GM19193 (cell line): ENCODE data around the gene NPDC1.

ENCODE experiments used
- POLR2A ChIP-seq: IDR thresholded peaks from 4 replicates; pipeline ENCODE4 v1.6.1; 2011; ENCODE audit not compliant: insufficient read depth, insufficient read length; ENCODE audit errors: extremely low read depth

The NPDC1 gene

DNA sequence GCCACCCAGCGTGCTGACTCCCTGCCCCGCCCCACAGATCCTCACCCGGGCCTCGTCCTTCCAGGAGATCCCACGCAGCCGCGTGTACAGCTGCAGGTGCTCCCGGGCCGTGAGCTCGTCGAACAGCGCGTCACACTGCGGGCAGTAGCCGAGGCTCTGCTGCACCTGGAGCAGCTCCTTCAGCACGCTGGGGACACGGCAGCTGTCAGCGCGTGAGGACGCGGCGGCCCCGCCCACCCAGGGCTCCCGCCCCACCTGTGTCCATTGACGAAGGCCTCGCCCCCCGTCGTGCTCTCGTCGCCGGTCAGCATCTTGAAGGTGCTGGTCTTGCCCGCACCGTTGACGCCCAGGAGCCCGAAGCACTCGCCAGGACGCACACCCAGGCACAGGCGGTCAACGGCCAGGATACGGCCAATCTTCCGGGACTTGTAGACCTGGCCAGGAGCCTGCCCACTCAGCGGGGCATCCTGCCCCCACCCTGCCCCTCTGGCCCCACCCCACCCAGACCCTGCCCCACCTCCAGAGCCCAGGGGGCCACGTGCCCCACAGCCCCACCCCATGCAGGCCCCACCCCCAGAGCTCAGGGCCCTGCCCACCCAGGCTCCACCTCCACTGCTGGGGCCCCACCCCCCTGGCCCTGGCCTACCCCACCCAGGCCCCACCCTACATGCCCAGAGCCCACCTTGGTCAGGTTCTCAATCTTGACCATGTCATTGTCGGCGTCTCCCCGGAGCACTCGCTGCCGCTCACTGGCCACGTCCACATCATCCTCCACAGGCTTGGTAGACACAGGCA lies 35.8 kb downstream of the NPDC1 start:
- no peak for TF ChIP-seq POLR2A

DNA sequence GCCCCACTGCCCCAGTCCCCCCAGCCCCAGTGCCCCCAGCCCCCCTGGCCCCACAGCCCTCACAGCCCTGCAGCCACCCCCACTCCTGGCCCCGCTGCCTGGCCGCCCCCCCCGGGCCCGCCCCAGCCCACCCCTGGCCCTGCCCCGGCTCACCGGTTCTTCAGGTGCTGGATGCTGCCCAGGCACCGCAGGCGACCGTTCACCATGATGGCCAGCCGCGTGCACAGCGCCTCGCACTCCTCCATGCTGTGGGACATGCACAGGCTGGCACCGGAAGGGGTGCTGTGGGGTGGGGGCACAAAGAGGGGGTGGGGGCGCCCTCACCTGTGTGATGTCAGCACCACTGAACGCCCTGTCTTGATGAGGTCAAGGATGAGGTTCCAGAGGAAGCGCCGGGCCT lies 36.8 kb downstream of the NPDC1 start:
- TF ChIP-seq POLR2A = no peak

GRCh38 chr9:137008312-137008711 lies 37.7 kb downstream of the NPDC1 start:
- TF ChIP-seq POLR2A = no peak

DNA sequence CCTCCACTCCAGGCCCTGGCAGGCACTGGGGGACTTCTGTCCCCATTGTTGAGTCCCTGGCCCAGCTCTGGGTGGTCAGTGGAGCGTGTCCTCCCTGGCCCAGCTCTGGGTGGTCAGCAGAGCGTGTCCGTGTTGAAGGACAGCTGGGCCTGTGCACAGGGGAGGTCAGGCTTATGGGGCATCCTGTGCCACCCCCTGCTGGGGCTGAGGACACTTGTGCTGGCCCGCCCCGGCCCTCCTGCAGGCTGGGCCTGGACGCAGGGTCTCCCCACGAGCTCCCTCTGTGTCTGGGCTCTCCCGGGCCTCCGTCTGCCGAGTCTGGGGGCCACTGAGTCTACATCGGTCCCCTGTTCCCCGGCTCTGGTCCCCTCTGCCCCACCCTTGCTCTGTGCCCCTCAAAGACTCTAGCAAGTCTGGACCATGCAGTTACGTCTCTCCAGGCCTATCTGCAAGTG lies 38.1 kb downstream of the NPDC1 start:
- TF ChIP-seq POLR2A = no peak

DNA sequence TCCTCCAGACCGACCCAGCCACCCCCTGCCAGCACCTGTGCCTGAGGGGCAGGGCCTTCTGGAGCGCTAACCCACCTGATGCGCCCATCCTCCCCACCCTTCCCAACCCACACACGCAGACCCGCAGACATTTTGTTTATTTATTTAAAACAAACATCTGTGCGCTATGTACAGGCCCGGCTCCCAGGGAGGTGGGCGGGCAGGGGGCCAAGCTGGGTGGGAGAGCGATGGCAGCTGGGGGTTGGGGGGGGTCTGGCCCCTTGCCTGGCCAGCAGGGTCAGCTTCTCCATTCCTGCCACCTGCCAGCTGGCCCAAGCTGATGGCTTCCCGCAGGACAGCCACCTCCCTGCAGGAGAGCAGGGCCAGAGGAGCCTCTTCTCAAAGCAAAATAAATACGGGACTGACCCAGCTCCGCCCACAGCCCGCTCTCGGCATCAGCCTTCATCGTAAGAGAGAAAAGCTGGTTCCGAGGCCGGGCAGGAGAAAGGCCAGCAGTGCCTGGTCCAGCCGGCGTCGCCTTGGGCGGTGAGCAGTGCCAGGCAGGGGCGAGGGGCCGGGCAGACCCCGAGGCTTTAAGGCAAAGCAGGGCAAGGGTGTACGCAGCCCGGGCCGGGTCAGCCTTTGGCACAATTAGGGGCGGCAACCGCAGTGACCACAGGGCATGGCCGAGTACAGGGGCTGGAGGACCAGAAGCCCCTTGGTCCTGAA lies 38.7 kb downstream of the NPDC1 start:
- TF ChIP-seq POLR2A = no peak

GRCh38 chr9:137006116-137007003 lies 39.6 kb downstream of the NPDC1 start:
- TF ChIP-seq POLR2A = no peak

DNA sequence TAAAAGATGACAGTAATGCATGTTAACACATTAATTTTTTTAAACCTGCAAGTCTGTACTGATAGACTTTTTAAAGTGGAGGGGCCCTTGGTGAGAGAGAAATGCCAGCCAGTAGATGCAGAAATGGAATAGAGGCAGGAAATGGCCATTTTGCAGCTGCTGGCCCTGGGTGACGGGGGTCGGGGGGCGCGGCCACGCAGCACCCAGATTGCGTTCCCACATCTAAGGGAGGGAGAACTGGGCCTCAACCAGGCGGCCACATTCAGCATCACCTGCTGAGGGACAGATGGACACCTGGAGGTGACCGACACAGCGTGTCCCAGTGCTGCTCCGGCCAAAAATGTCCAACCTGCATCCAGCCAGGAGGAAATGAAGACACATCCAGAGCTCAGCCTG lies 43.3 kb downstream of the NPDC1 start:
- no peak for TF ChIP-seq POLR2A

- TF ChIP-seq POLR2A = no peak
Measured at GRCh38 chr9:137001857-137002645, 43.9 kb downstream of the NPDC1 start.

- TF ChIP-seq POLR2A = no peak
Measured at GRCh38 chr9:137000177-137000930, 45.6 kb downstream of the NPDC1 start.

DNA sequence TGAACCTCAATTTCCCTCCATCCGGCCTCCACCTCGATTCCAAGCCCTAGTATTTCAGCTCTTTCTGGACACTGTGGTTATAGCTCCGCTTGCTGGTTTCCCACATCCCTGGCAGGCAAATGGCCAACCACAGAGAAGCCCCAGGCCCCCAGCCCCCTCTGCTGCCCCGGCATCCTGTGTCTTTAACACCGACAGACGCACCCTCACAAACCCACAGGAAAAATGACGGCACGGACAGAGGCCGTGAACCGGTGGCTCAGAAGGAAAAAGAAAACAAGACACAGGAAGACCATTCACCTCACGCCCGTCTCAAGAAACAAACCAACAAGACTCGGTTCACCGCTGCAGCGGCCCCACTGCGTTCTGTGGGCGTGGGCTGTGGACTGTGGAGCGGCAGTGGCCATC lies 48.1 kb downstream of the NPDC1 start:
- TF ChIP-seq POLR2A = no peak

GRCh38 chr9:136997371-136997770 lies 48.6 kb downstream of the NPDC1 start:
- TF ChIP-seq POLR2A = no peak

DNA sequence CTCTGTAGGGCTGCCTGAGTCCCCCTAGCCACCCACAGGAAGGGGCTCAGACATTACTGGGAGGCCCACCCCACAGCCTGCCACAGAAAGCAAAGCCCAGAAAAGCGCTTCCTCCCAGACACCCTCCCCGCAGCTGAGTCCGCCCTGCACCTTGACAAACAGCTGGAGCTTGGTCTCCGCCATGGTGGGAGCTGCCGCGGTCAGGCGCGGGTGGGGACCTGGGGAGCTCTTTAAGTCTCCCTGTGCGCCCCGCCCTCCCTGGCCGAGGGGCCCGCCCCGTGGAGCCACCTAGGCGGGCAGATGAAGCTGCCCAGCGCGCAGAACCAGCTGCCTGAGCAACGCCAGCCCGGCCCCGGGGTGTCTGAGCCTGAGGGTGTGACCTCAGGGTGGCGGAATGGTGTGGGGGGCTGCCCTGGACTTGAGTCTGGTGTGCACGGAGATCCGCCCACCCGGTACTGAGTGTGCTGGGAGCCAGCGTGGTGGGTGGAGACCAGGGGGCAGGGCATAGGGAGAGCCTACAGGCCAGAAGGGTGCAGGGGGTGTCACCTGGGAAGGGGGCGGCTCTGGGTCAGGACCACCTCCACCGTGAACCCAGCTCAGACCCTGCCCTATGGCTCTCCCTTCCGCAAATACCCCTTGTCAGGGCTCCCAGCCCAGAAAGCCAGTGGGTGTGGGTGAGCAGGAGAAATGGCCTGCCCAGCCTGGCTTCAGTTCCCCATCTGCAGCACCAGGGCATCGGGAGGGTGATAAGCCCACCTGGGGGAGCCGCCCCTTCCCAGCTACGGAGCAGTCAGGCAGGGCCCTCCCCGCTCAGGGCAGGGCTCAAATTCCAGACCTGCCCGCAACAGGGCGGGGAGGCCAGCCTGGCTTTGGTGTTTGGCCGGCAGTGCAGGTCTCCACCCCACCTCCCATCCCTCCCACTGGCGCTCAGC lies 49.4 kb downstream of the NPDC1 start, which contains the start of gene CLIC3:
CLIC3 (minus strand) TSS at position 208 of the 932 bp plus-strand sequence; CDS start at position 183, 25 bp downstream.
- no peak for TF ChIP-seq POLR2A
